OCI-M1 (cell line): ENCODE results near the gene ZC3H18.
"Not testable (repeated sequence)": the region's sequence is repeated elsewhere in the genome, so short reads cannot be mapped to it uniquely, and the experiment has no call there.

Experiments used
- DNase-seq: peaks from one replicate; lab custom pipeline; 2025; lab: John Stamatoyannopoulos, UW

The ZC3H18 gene

DNA sequence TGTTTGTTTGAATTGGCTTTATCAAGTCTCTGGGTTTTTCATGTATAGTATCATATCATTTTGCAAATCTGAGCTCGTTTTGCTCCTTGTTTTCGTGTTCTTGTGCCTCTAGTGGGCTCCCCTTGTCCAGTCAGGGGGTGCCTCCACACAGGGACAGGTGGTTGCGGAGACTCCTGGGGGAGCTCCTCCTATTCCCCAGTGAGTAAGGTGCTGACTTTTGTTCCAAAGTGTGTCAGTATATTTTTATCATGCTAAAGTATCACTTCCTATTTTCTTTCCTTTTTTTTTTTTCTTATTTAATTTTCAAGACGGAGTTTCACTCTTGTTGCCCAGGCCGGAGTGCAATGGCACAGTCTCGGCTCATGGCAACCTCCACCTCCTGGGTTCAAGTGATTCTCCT, 37.9 kb downstream of the ZC3H18 start:
- no peak for DNase-seq

DNA sequence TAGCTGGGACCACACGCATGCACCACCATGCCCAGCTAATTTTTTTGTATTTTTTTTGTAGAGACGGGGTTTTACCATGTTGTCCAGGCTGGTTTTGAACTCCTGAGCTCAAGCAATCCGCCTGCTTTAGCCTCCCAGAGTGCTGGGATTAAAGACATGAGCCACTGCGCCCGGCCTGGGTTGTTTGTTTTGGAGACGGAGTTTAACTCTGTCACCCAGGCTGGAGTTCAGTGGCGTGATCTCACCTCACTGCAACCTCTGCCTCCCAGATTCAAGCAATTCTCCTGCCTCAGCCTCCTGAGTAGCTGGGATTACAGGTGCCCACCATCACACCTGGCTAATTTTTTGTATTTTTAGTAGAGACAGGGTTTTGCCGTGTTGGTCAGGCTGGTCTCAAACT, 39.2 kb downstream of the ZC3H18 start:
- not testable (repeated sequence) for DNase-seq

DNA sequence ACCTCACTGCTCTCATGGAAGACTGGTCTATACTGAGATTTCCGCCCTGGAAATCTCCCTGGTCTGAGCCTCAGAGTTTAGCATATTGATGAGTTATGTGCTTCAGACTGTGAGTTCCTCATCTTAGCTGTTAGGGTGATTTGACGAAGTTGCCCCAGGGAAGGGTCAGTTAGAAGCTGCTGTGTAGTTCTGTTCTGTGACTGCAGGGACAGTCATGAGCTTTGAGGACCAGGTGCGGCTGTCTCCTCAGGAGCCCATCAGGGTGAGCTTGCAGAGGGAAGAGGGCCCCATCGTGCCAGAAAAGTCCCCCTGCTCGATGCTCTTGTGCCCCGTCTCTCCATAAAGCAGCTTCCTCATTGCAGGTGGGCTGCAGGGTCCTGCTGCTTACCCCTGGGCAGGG, 39.9 kb downstream of the ZC3H18 start:
- DNase-seq, result no peak

DNA sequence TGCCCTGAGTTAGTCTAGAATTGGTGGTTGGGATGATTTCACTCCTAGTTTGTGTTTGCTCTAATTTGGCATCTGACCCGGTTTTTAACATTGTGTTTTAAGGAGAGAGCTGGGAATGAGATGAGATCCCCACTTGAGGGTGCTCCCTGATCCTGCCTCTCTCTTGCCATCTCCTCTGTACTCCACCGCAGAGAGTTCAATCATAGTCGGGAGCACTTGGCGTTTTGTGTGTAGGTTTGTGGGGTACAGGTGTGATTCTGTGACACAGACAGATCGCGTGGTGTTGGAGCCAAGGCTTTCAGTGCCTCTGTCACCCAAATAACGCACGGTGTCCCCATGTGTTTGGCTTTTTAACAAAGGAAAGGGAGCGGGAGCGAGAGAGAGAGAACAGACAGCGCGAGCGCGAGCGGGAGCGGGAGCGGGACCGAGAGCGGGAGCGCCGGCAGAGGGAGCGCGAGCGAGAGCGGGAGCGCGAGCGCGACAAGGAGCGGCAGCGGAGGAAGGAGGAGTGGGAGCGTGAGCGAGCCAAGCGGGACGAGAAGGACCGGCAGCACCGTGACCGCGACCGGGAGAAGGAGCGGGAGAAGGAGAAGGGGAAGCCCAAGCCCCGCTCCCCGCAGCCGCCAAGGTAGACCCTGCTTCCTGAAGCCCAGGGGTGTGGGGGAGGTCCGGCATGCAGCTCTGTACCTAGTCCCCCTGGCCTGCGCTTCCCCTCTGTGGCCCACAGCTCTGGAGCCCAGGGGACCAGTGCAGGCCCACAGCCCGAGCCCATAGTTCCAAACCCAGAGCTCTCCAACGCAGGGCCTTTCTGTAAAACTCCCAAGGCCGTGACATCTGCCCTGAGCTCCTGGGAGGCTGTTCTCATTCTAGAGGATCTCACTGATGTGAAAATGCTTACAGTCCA, 41.0 kb downstream of the ZC3H18 start:
- no peak for DNase-seq

DNA sequence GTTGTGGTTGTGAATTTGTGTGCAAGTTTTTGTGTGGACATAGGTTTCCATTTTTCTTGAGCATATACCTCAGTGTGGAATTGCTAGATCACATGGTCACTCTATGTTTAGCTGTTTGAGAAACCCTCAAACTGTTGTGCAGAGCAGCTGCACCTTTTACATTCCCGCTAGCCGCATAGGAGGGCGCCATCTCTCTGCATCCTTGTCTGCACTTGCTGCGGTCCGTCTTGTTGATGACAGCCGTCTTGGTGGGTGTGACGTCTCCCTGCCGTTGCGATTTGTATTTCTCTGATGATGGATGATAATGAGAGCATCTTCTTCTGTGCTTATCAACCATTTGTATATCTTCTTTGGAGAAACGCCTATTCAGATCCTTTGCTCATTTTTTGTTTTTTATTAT, 43.1 kb downstream of the ZC3H18 start:
- DNase-seq, result no peak

DNA sequence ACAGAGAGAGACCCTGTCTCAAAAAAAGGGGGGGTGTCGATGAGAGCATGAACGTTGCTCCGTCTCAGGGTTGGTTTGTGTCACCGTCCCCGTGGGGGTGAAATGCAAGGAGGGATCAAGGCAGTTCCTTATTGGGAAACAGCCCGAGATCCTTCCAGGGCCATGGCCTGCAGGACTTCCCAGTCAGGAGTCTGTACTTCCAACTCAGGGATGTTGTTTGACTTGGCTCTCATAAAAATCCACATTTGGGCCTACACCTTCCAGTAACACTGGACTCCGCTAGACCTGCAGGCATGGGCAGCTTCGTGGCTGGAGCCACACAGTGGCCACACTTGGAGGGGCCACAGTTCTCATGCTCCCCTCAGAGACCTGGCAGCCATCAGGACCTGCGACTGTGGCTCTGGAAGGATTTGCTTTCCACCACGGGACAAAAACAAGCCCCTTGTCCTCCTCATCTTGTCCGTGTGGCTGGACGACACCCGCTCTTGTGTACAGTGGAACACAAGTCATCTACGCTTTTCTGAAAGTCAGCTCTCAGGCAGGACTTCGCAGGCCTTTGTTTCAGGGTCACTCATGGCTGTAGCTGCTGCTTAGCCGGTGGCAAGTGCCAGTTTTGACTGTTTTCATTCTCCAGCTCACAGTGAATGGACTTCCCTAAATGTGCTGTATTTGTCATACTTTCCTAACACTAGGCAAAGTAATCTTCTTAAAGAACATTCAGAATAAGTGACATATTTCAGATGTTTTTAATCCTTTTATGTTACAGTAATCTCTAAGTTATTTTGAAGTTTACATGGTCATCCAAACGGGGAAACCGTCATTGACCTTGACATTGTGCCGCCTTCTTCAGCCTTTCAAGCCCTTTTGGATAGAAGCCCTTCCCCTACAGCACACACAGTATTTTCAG, 44.0 kb downstream of the ZC3H18 start:
- DNase-seq, result no peak

DNA sequence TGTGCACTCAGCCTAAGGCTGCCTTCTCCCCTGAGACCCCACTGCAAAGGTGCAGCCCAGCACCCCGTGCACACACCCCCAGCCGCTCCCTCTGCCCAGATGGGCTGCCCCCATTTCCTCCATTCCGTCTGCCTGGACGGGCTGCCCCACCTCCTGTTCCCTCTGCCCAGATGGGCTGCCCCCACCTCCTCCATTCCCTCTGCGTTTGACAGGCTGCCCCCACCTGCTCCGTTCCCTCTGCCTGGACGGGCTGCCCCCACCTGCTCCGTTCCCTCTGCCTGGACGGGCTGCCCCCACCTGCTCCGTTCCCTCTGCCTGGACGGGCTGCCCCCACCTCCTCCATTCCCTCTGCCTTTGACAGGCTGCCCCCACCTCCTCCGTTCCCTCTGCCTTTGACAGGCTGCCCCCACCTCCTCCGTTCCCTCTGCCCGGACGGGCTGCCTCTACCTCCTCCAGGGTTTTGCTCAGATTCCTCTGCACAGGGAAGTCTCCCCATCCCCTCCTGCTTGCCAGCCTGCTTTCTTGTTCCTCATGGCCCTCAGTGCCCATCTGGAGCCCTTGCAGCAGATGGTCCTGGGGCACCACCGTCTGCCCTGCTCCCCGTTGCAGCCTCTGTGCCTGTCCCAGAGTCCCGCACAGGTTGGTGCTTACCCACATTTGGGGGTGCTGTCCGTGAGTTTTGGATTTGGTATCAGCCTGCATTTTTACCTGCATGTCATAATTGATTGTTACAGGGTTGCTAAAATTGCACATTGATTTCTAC, 44.8 kb downstream of the ZC3H18 start:
- no peak for DNase-seq

DNA sequence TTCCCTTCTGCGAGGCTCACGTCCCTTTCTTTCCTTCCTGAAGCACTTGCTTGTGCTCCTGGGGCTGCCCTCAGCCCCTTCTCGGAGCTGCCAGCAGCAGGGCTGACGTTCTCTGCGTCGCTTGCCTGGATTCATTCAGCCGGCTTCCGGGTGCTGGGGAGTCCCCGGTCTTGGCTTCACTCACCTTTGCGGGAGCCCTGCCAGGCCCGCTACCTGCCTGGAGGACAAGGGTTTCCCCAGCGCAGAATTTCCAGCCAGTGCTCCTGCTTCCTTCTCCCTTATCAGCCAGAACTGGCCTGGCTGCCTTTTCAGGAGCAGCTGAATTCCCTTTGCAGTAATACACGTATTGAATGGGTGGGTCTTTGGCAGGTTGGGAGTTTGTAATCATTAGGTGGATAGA, 46.1 kb downstream of the ZC3H18 start:
- no peak for DNase-seq

DNA sequence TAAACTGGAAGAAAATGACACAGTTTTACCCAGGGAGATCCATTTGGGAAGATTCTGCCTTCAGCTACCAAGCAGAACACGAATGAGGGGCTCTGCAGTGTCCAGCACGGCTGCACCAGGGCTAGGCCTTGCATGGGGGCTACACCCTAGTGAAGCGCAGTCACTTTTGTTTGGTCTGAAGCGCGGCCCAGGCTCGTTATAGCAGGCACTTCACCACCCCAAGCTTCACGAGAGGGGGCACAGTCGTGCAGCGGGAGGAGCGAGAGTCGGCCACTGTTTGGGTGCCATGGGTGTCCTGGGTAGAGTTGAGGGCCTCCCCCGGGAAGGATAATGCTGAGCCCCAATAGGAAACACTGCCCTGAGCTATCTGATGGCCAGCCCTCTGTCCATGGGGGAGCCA, 46.5 kb downstream of the ZC3H18 start:
- no peak for DNase-seq

DNA sequence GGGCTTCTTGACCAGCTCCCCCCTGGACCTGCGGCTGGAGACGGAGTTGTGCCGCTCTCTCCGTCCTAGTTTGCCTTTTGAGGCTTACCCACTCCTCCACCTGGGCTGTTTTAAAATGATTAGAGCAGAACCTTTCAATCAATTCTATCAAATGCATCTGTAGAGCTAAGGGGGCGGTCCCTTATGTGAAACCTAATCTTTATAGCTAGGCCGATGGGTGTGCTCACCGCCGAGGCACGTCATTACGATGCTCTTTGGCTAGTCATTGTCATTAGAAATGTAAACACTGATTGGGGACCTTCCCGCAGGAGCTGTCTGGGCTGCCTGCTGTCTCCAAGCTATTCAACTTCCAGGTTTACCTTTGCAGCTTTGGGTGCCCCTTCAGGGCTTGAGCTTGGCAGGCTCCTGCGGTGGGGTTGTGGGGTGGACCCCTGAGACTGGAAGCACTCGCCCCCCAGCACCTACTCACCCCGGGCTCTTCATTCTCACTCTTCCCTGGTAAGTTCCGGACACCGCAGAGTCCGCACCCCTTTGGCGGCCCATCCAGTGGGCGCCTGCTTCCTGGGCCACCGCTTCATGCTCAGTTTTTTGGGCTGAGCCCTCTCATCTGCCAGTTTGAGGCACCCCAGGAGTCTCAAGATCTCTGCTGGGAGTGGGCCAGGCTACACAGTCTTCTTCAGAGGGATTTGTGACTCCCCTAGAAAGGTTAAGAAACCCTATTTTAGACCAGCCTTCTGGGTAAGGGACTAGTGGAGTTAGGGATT, 47.2 kb downstream of the ZC3H18 start:
- no peak for DNase-seq

DNA sequence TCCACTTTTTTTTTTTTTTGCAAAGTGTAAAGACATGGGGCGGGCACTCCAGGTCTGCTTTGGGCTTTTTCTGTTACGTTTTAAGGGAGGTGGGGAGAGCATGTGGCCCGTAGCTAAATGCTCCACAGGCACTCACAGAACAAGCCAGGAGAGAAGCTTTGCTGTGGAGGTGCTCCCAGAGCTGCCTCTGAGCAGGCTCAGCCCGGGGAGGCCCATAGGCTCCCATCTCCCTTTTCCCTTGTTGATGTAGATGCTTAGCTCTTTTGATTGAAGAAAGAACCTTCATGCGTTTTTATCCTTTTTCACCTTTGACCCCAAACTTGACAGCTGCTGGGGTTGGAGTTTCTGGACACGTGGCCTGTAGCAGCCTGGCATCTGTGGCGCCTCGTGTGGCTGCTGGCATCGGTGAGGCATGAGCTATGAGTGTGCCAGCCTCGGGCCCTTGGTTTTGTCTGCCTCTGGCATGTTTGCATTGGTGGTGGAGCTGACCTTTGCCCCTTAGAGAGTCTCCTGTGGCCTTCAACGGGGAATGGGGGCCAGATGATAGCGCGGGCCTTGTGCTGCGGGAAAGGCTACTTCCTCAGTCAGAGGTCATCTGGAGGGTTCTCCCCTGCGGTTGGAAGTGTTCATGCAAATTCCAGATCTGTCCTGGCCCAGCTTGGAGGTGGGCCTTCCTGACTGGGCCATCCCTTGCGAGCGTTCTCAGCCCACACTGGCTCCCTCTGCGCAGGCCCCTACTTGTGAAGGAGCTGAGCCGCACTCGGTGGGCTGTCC, 48.2 kb downstream of the ZC3H18 start:
- no peak for DNase-seq

DNA sequence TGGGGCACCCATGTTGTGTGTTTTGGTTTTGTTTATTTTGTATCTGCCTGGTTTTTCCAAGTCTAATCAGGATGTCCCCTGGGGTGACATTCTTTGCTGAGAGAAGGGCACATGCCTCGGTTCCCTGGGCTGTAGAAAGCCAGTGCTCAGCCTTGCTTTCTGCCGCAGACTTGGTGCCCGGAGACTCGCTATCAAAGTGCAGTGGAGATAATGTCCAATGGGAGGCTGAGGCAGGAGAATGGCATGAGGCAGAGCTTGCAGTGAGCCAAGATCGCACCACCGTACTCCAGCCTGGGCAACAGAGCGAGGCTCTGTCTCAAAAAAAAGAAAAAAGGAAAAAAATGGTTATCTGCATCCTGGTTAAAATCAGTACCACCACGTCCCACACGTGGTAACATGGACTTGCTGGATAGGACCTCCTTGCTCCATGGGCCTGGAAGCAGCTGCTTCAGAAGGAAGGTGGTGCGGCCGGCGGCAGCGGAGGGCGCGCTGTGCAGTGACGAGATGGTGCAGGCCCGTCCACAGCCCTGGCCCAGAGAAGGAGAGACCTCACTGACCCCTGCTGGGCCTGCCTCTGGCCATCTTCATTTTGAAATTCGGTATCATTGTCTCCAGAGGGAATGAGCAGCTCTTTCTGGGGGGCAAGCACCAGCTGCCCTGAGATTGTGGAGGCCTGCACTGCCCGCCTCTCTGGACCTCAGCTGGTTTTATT, 48.9 kb downstream of the ZC3H18 start:
- no peak for DNase-seq

DNA sequence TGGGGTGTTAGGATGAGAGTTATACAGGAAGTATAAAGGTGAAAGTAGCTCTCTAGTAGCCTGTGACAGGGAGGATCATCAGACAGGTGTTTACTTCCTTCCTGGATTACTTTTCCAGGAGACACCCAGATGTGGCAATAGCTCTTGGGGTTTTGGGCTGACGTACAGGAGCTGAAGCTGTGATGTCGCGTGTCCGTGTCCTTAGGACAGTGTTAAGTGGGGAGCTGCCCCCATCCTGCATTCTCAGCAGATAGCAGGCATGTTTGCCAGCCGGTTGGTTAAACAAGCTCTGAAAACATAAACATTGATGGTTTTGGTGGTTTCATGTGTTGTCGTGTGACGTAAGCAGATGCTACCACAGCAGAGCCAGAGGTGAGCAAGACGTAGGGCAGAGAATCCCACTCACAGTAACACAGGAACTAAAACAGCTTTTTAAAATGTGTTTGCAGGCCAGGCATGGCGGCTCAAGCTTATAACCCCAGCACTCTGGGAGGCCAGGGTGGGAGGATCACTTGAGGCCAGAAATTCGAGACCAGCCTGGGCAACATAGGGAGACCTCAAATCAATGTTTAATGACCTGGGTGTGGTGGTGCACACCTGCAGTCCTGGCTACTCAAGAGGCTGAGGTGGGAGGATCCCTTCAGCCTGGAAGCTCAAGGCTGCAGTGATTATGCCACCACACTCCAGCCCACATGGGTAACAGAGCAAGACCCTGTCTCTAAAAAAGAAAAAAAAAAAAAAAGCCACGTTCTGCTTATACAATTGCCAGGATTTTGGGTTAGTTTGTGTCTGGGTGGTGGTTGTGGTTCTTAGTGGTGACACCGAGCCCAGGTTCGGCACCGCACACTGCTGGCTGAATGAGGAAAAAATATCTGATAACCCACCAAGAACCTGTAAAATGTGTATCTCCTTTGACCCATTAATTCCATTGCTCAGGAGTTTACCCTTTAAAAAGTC, 49.9 kb downstream of the ZC3H18 start:
- DNase-seq, result no peak

DNA sequence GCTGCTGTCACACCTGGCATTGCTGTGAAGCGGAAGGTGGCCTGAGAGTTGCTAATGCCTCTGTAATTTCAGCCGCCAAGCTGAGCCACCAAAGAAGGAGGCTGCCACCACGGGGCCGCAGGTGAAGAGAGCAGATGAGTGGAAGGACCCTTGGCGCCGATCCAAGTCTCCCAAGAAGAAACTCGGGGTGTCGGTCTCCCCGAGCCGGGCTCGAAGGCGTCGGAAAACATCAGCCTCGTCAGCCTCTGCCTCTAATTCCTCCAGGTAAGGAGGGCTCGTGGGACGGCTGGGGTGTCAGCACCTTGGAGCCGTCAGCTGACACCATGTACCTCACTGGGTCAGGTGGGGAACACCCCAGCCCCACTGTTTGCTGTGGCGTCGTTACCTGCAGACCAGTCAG, 51.9 kb downstream of the ZC3H18 start:
- DNase-seq, result no peak

DNA sequence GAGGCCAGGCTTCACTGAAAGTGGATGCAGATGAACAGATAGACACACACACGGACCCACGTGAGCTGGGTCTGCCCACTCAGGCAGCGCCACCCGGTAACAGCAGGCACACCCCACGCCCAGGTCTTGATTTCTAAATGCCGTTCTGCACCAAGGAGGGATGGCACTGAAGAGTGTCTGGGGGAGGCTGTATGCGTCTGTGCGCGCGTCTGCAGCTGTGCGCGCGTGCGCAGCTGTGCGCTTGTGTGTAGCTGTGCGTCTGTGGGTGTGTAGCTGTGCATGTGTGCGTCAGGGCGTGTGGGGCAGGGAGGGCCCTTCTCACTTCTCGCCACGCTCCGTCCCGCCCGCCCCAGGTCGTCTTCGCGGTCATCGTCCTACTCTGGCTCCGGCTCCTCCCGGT, 52.7 kb downstream of the ZC3H18 start:
- no peak for DNase-seq

DNA sequence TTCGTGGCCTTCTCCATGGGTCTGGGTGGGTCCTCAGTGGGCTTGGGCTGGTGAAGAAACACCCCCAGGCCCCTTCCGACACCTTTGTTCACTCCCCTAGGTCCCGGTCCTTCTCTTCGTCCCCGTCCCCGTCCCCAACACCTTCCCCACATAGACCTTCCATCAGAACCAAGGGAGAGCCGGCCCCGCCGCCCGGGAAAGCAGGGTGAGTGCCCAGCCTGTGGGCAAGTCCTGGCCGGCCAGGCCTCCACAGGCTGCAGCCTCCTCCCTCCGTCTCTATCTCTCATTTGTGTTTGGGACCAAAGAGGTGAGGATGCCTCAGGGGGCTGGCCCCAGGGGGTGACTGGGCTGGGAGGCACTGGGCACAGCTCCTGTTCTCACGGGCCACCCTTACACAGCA, 53.7 kb downstream of the ZC3H18 start:
- DNase-seq, result no peak

DNA sequence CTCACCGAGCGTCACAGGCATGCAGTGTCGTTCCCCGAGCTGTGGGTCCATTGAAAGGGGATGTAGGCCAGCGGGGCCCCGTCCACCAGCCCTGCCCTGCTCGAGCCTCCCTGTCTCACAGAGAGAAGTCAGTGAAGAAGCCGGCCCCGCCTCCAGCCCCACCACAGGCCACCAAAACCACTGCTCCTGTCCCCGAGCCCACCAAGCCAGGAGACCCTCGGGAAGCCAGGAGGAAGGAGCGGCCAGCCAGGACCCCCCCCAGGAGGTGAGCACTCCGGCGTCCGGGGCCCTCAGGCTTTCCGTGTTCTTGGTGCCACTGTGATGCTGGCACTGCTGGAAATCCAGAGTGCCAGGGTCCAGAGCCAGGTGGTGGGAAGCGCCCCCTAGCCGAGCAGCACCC, 54.3 kb downstream of the ZC3H18 start:
- no peak for DNase-seq

DNA sequence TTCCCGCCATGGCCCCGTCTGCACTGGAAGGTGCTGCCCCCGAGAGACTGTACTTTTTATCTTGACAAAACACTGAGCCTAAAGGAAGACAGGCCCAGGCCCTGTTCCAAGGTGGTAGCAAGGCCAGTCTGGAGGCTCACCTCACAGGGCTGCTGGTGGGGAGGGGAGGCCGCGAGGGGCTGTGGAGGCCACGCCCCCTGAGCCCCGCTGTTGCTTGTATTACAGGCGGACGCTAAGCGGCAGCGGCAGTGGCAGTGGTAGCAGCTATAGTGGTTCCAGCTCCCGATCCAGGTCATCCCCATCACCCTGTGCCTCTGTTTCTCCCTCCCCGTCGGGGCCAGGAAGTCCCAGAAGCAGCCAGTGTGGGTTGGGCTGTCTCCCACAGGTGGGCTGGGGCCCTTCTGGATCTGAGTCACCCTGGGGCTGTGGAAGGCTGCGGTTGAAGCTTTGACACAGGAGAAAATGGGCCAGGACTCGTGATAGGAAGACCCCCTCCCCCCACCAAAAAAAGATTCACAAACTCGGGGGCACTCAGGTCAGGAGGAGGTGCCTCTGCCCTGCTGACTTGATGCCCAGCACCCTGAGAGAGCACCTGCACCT, 54.9 kb downstream of the ZC3H18 start:
- no peak for DNase-seq

DNA sequence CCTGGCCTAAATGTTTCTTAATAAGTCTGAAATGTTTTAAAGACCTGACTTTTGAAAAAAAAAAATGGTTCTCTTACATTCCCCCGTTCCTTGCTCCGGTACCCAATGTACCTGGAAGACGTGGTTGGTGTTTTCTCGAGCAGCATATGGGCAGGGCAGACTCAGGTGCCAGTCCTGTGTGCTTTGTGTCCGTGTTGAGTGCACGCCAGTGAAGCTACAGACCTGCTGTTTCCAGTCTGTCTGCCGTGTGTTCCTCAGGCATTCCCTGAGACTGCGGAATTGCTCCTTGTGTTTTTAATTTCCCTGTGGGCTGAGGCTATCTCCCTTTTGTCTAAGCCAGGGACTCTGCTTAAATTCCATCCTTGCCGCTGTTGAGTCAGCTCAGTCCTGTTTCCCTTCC, 56.4 kb downstream of the ZC3H18 start:
- DNase-seq, result no peak
